ENCODE results near the gene HSD3B2. TPM values are rescaled to one million over a fixed set of nuclear protein-coding genes. Genes with fewer than 3 reads are reported as not detected.

Gene HSD3B2
- total RNA-seq, 4 donors from 2014 or later: 3.9 TPM; not detected in 3

GRCh38 chr1:119463569-119463968 lies 48.6 kb downstream of the HSD3B2 start:
- Histone ChIP-seq H3K9me3 (no peaks in the 10 kb centered on the region), H3K27ac (no peak overlapping the region), H3K4me3 (no peak overlapping the region), H3K36me3 (no peaks in the 10 kb centered on the region), H3K4me1 (no peaks in the 10 kb centered on the region), H3K27me3 (no peaks in the 10 kb centered on the region)
- TF ChIP-seq EP300 (IDR thresholded peaks at IDR 0.05): no peak
- TF ChIP-seq POLR2A (IDR thresholded peaks at IDR 0.05): no peak
- TF ChIP-seq CTCF (IDR thresholded peaks at IDR 0.05): no peak
- DNase-seq (ENCODE audit: low spot score in 2 of 2): no peak
- 85 to 93% methylated on average over 2 of the region's 2 CpGs for WGBS, 2 donors

GRCh38 chr1:119466445-119466844 lies 51.5 kb downstream of the HSD3B2 start:
- no peaks in the 10 kb centered on the region for H3K36me3 ChIP-seq
- 70 to 80% methylated on average over 2 of the region's 2 CpGs for WGBS, 2 donors
- no peak for DNase-seq (ENCODE audit: low spot score in 2 of 2)
- no peak for TF ChIP-seq POLR2A (IDR thresholded peaks at IDR 0.05)
- no peak for TF ChIP-seq CTCF (IDR thresholded peaks at IDR 0.05)
- no peak for TF ChIP-seq EP300 (IDR thresholded peaks at IDR 0.05)
- no peak overlapping the region for H3K4me3 ChIP-seq
- H3K27me3 ChIP-seq: no peaks in the 10 kb centered on the region
- H3K9me3 ChIP-seq: no peaks in the 10 kb centered on the region
- no peak overlapping the region for H3K27ac ChIP-seq
- no peaks in the 10 kb centered on the region for H3K4me1 ChIP-seq

GRCh38 chr1:119467219-119467618 lies 52.3 kb downstream of the HSD3B2 start:
- no peak overlapping the region for H3K27ac ChIP-seq
- H3K4me3 ChIP-seq: no peak overlapping the region
- no peaks in the 10 kb centered on the region for H3K36me3 ChIP-seq
- TF ChIP-seq CTCF (IDR thresholded peaks at IDR 0.05) (no peak), POLR2A (IDR thresholded peaks at IDR 0.05) (no peak), EP300 (IDR thresholded peaks at IDR 0.05) (no peak)
- H3K4me1 ChIP-seq: no peaks in the 10 kb centered on the region
- no peak for DNase-seq (ENCODE audit: low spot score in 2 of 2)
- no peaks in the 10 kb centered on the region for H3K9me3 ChIP-seq
- no peaks in the 10 kb centered on the region for H3K27me3 ChIP-seq
- WGBS, 2 donors: 86 to 90% methylated on average over 1 of the region's 1 CpG

- Histone ChIP-seq H3K4me1 (no peaks in the 10 kb centered on the region), H3K9me3 (no peaks in the 10 kb centered on the region), H3K27ac (no peak overlapping the region), H3K36me3 (no peaks in the 10 kb centered on the region), H3K27me3 (no peaks in the 10 kb centered on the region), H3K4me3 (no peak overlapping the region)
- 59 to 74% methylated on average over 4 of the region's 4 CpGs for WGBS, 2 donors
- TF ChIP-seq EP300 (IDR thresholded peaks at IDR 0.05) (no peak), POLR2A (IDR thresholded peaks at IDR 0.05) (no peak), CTCF (IDR thresholded peaks at IDR 0.05) (no peak)
- no peak for DNase-seq (ENCODE audit: low spot score in 2 of 2)
Observed at GRCh38 chr1:119467857-119468668, 53.1 kb downstream of the HSD3B2 start.

GRCh38 chr1:119469741-119470140 lies 54.8 kb downstream of the HSD3B2 start:
- 78 to 87% methylated on average over 1 of the region's 1 CpG for WGBS, 2 donors
- Histone ChIP-seq H3K9me3 (no peaks in the 10 kb centered on the region), H3K36me3 (no peaks in the 10 kb centered on the region), H3K4me3 (no peak overlapping the region), H3K27ac (no peak overlapping the region), H3K27me3 (no peaks in the 10 kb centered on the region), H3K4me1 (no peaks in the 10 kb centered on the region)
- no peak for DNase-seq (ENCODE audit: low spot score in 2 of 2)
- no peak for TF ChIP-seq EP300 (IDR thresholded peaks at IDR 0.05)
